HCT116 (cell line): ENCODE results near the gene CEP290. TPM values are rescaled to one million over a fixed set of nuclear protein-coding genes. Genes with fewer than 3 reads are reported as not detected.

ENCODE experiments used
- ATAC-seq: fragments of 200-7000 bp; cut with Tn5 transposase; 2 replicates; pipeline ENCODE4 v1.9.1; 2020; ENCODE audit warnings: mild to moderate bottlenecking, moderate library complexity
- BruUV-seq: library from RNA; stranded (reverse); fragments of 400-500 nt; replicated peaks from 2 replicates; lab custom pipeline; 2021; lab: Mats Ljungman, UMichigan
- CTCF ChIA-PET: fragments of 300-600 bp; sonication (Branson Sonifier 250); formaldehyde crosslinking; loops from one replicate; lab custom pipeline; 2021; ENCODE audit warnings: antibody characterized with exemption; lab: Charles Lee
- POLR2A ChIA-PET: fragments of 300-600, 350-600 bp; sonication (Branson Sonifier 250); formaldehyde crosslinking; loops from one replicate; lab custom pipeline; 2021; ENCODE audit warnings: antibody characterized with exemption; lab: Charles Lee
- RAD21 ChIA-PET, 2 experiments: fragments of 300-600 bp; sonication (Branson Sonifier 250); formaldehyde crosslinking; loops; one replicate each; lab custom pipeline; 2023; ENCODE audit warnings: low total read pairs in 2 of 2; ENCODE audit not compliant: uncharacterized antibody in 2 of 2, unreplicated experiment in 2 of 2, low non-redundant PET in 1 of 2; lab: Charles Lee
- DNase-seq: peaks from one replicate; pipeline ENCODE4 v3.0.0-alpha.2; 2010; ENCODE audit warnings: low read depth, low spot score
- H2AFZ ChIP-seq: fragments of 200-600 bp; shearing (Covaris generic), sonication (generic); 2 replicates; pipeline ENCODE4 v1.6.1; 2017; ENCODE audit warnings: low read depth, mixed run types, mixed read lengths, antibody characterized with exemption, low read length; ENCODE audit not compliant: poor library complexity, severe bottlenecking
- H3K27ac ChIP-seq: 2 replicates; pipeline ENCODE4 v1.5.1; 2012; ENCODE audit warnings: low read depth, low read length
- H3K27me3 ChIP-seq: fragments of 200-600 bp; sonication (generic); 2 replicates; pipeline ENCODE4 v1.6.1; 2016; ENCODE audit warnings: mixed run types, low read length, mixed read lengths; ENCODE audit not compliant: insufficient read depth
- H3K36me3 ChIP-seq, 2 experiments: fragments of 200-500 bp in 1 of 2; fragments of 200-600 bp in 1 of 2; sonication (Bioruptor generic) in 1 of 2; sonication (generic) in 1 of 2; 2 replicates each; pipeline versions ENCODE4 v1.5.1 to v1.6.1; 2014 to 2016; ENCODE audit warnings: low read length in 2 of 2, inconsistent platforms in 1 of 2, mixed read lengths in 1 of 2, mixed run types in 1 of 2; ENCODE audit not compliant: insufficient read depth in 2 of 2, control insufficient read depth in 1 of 2
- H3K4me1 ChIP-seq, 2 experiments: fragments of 200-600 bp in 1 of 2; sonication (generic) in 1 of 2; 2 replicates each; pipeline versions ENCODE4 v1.5.1 to v1.6.1; 2012 to 2017; ENCODE audit warnings: low read length in 2 of 2, inconsistent platforms in 1 of 2, mild to moderate bottlenecking in 1 of 2, mixed read lengths in 1 of 2, mixed run types in 1 of 2, moderate library complexity in 1 of 2; ENCODE audit not compliant: insufficient read depth in 2 of 2, control insufficient read depth in 1 of 2
- H3K4me2 ChIP-seq: fragments of 200-600 bp; sonication (generic); 2 replicates; pipeline ENCODE4 v1.6.1; 2017; ENCODE audit warnings: mixed run types, low read length, mixed read lengths
- H3K4me3 ChIP-seq, 2 experiments: fragments of 200-600 bp in 1 of 2; sonication (generic) in 1 of 2; replicated peaks in 1 of 2; 2 replicates each; pipeline ENCODE4 v1.5.1; 2011 to 2016; ENCODE audit warnings: low read length in 2 of 2, control low read depth in 1 of 2, low read depth in 1 of 2, mild to moderate bottlenecking in 1 of 2, mixed read lengths in 1 of 2, mixed run types in 1 of 2
- H3K79me2 ChIP-seq: fragments of 200-600 bp; sonication (generic); 2 replicates; pipeline ENCODE4 v1.6.1; 2017; ENCODE audit warnings: mild to moderate bottlenecking, mixed run types, low read length, moderate library complexity, mixed read lengths; ENCODE audit not compliant: insufficient read depth
- H3K9ac ChIP-seq: fragments of 200-600 bp; sonication (generic); 2 replicates; pipeline ENCODE4 v1.6.1; 2016; ENCODE audit warnings: low read length, mixed read lengths
- H3K9me2 ChIP-seq: fragments of 200-600 bp; sonication (generic), shearing (Covaris generic); 2 replicates; pipeline ENCODE4 v1.6.1; 2017; ENCODE audit warnings: mixed run types, mild to moderate bottlenecking, moderate library complexity; ENCODE audit not compliant: insufficient read depth
- H3K9me3 ChIP-seq, 2 experiments: fragments of 200-500 bp in 1 of 2; fragments of 200-600 bp in 1 of 2; sonication (Bioruptor generic) in 1 of 2; sonication (generic) in 1 of 2; 2 replicates each; pipeline ENCODE4 v1.6.1; 2014 to 2017; ENCODE audit warnings: low read length in 2 of 2, mixed read lengths in 2 of 2, inconsistent platforms in 1 of 2, low read depth in 1 of 2, mild to moderate bottlenecking in 1 of 2, mixed run types in 1 of 2, moderate library complexity in 1 of 2; ENCODE audit not compliant: control insufficient read depth in 1 of 2, insufficient read depth in 1 of 2
- H4K20me1 ChIP-seq: fragments of 200-600 bp; sonication (generic), shearing (Covaris generic); 2 replicates; pipeline ENCODE4 v1.6.1; 2017; ENCODE audit warnings: mixed run types, mild to moderate bottlenecking, moderate library complexity; ENCODE audit not compliant: insufficient read depth
- ATF3 ChIP-seq: IDR thresholded peaks from 2 replicates; pipeline ENCODE4 v1.6.1; 2012
- EGR1 ChIP-seq: IDR thresholded peaks from 2 replicates; pipeline ENCODE4 v1.6.1; 2012; ENCODE audit warnings: low read depth
- EZH2 ChIP-seq: fragments of 200-600 bp; sonication (generic); IDR thresholded peaks from 2 replicates; pipeline ENCODE4 v1.6.1; 2017; ENCODE audit warnings: antibody characterized with exemption, mixed run types
- FOSL1 ChIP-seq: IDR thresholded peaks from 2 replicates; pipeline ENCODE4 v1.6.1; 2012; ENCODE audit warnings: low read depth
- JUND ChIP-seq: IDR thresholded peaks from 2 replicates; pipeline ENCODE4 v1.6.1; 2012
- SIN3A ChIP-seq: IDR thresholded peaks from 2 replicates; pipeline ENCODE4 v1.6.1; 2012; ENCODE audit warnings: low read depth
- SP1 ChIP-seq: IDR thresholded peaks from 2 replicates; pipeline ENCODE4 v1.6.1; 2012; ENCODE audit warnings: low read depth
- SRF ChIP-seq: IDR thresholded peaks from 2 replicates; pipeline ENCODE4 v1.6.1; 2012; ENCODE audit warnings: low read depth
- ZNF274 ChIP-seq: fragments of 200-500 bp; sonication (Bioruptor generic); IDR thresholded peaks from 2 replicates; pipeline ENCODE4 v1.6.1; 2014; ENCODE audit warnings: mild to moderate bottlenecking, low read depth, low read length, inconsistent platforms
- intact Hi-C: fragments of 100-400 bp; cut with micrococcal nuclease; formaldehyde crosslinking; loops from 2 replicates; pipeline ENCODE4 v1.10.0; 2022
- total RNA-seq: library from RNA; stranded (reverse); gene quantifications from one replicate; pipeline ENCODE4 v1.2.1, GENCODE V29; 2021; ENCODE audit not compliant: unreplicated experiment

Gene CEP290
- total RNA-seq, 1 experiment from 2014 or later, result 13.6 TPM

- ChIA-PET RAD21 (no interaction called here), POLR2A (no interaction called here)
- intact Hi-C loops, result no loop called here
These were observed 123.9 kb downstream of the CEP290 start for GRCh38 chr12:88017964-88018363.

GRCh38 chr12:88015825-88016224 is 126.1 kb downstream of the CEP290 start:
- Histone ChIP-seq H3K27me3 (no peaks in the 10 kb centered on the region), H3K4me2 (no peak overlapping the region), H3K9me2 (no peaks in the 10 kb centered on the region), H3K27ac (no peak overlapping the region), H3K9ac (no peak overlapping the region), H3K4me3 (no peak overlapping the region), H3K4me1 (no peaks in the 10 kb centered on the region), H3K36me3 (no peaks in the 10 kb centered on the region), H3K9me3 (no peaks in the 10 kb centered on the region), H2AFZ (no peak overlapping the region), H4K20me1 (no peaks in the 10 kb centered on the region), H3K79me2 (no peaks in the 10 kb centered on the region)
- POLR2A ChIA-PET, result no interaction called here
- TF ChIP-seq EZH2 (no peak), JUND (no peak), EGR1 (no peak), ATF3 (no peak), SRF (no peak), ZNF274 (no peak), SP1 (no peak), SIN3A (no peak)
- BruUV-seq, result no TSS peak
- CTCF ChIA-PET, result no interaction called here
- RAD21 ChIA-PET, result no interaction called here
- no peak for ATAC-seq
- intact Hi-C loops, result no loop called here
- no peak for DNase-seq

More at GRCh38 chr12:88017964-88018363, 123.9 kb downstream of the CEP290 start:
- Histone ChIP-seq H3K36me3 (no peaks in the 10 kb centered on the region), H3K4me1 (no peaks in the 10 kb centered on the region), H3K9me2 (no peaks in the 10 kb centered on the region), H2AFZ (no peak overlapping the region), H3K9ac (no peak overlapping the region), H3K27me3 (no peaks in the 10 kb centered on the region), H4K20me1 (no peaks in the 10 kb centered on the region), H3K9me3 (no peaks in the 10 kb centered on the region), H3K27ac (no peak overlapping the region), H3K79me2 (no peaks in the 10 kb centered on the region), H3K4me3 (no peak overlapping the region), H3K4me2 (no peak overlapping the region)
- CTCF ChIA-PET, result no interaction called here
- DNase-seq (no peak), ATAC-seq (no peak)
- BruUV-seq, result no TSS peak
- no peak for TF ChIP-seq EGR1
- TF ChIP-seq FOSL1, result no peak
- no peak for TF ChIP-seq JUND
